Measurements from ENCODE around the gene LRR1.

GRCh38 chr14:49581209-49582112, 17.3 kb upstream of the LRR1 start:
- TF ChIP-seq, protein P1, sequence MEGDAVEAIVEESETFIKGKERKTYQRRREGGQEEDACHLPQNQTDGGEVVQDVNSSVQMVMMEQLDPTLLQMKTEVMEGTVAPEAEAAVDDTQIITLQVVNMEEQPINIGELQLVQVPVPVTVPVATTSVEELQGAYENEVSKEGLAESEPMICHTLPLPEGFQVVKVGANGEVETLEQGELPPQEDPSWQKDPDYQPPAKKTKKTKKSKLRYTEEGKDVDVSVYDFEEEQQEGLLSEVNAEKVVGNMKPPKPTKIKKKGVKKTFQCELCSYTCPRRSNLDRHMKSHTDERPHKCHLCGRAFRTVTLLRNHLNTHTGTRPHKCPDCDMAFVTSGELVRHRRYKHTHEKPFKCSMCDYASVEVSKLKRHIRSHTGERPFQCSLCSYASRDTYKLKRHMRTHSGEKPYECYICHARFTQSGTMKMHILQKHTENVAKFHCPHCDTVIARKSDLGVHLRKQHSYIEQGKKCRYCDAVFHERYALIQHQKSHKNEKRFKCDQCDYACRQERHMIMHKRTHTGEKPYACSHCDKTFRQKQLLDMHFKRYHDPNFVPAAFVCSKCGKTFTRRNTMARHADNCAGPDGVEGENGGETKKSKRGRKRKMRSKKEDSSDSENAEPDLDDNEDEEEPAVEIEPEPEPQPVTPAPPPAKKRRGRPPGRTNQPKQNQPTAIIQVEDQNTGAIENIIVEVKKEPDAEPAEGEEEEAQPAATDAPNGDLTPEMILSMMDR (IDR thresholded peaks at IDR 0.05), result no peak
- no peak for TF ChIP-seq POLR2A (IDR thresholded peaks at IDR 0.05)

All from thyroid gland (tissue), 4 donors.